ENCODE measurements around the gene ZAP70. TPM values are rescaled to one million over a fixed set of nuclear protein-coding genes. Genes with fewer than 3 reads are reported as not detected.
A peak's percentile ranks its signal among the peaks of the same experiment; 100 is the strongest.

ZAP70 gene
- total RNA-seq, 2 donors from 2014 or later: 0.86 to 1.4 TPM

DNA sequence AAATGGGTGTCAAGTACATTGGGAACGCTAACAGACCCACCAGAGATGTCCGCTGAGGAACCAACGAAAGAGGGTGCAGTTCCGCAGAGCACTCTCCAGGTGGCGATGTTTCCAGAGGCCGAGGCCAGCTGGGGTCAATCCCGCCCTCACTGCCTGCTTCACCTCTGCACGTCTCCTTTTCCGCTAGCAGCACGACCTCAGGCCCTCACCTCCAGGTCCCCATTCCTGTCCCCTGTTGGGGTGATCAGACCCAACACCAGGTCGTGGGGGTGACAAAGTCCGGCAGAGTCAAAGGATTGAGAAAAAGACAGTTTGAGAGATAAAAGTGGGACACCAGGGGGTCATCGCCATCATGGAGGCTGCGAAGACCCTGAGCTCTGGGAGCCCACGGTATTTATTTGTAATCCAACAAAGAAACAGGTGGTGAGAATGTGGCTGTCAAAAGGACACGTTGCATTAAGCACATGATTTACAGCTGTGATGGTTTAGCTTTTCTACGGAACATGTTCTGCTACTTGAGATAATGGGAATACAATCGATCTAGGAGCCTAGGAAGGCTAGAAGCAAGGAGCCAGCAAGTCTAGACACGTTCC lies 27.3 kb downstream of the ZAP70 start:
- Histone ChIP-seq H3K4me1 (peaks cover 0 to 16% of the 10 kb centered on the region in 2 donors), H3K27me3 (no peaks in the 10 kb centered on the region), H3K4me3 (no peak overlapping the region), H3K36me3 (no peaks in the 10 kb centered on the region), H3K9me3 (no peaks in the 10 kb centered on the region), H3K27ac (no peak overlapping the region)
- TF ChIP-seq, protein P1, sequence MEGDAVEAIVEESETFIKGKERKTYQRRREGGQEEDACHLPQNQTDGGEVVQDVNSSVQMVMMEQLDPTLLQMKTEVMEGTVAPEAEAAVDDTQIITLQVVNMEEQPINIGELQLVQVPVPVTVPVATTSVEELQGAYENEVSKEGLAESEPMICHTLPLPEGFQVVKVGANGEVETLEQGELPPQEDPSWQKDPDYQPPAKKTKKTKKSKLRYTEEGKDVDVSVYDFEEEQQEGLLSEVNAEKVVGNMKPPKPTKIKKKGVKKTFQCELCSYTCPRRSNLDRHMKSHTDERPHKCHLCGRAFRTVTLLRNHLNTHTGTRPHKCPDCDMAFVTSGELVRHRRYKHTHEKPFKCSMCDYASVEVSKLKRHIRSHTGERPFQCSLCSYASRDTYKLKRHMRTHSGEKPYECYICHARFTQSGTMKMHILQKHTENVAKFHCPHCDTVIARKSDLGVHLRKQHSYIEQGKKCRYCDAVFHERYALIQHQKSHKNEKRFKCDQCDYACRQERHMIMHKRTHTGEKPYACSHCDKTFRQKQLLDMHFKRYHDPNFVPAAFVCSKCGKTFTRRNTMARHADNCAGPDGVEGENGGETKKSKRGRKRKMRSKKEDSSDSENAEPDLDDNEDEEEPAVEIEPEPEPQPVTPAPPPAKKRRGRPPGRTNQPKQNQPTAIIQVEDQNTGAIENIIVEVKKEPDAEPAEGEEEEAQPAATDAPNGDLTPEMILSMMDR (IDR thresholded peaks at IDR 0.05): peak; percentile 57 to 65
- no peak for DNase-seq (ENCODE audit: low spot score)

DNA sequence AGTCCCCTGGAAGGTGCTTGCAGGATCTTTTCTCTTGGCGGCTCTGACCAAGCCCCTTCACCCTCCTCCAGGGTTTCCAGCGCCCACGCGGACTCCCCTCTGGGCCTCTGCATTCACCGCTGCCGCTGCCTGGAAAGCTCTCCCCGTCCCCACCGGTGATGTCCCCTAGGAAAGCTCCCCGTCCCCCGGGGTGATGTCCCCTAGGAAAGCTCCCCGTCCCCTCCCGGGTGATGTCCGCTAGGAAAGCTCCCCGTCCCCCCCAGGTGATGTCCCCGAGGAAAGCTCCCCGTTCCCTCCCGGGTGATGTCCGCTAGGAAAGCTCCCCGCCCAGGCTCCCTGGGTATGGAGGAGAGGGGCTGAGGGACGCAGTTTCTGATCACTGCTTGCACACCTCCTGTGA lies 27.9 kb downstream of the ZAP70 start:
- Histone ChIP-seq H3K27ac (no peak overlapping the region), H3K36me3 (no peaks in the 10 kb centered on the region), H3K9me3 (no peaks in the 10 kb centered on the region), H3K4me3 (no peak overlapping the region), H3K27me3 (no peaks in the 10 kb centered on the region), H3K4me1 (peaks cover 0 to 16% of the 10 kb centered on the region in 2 donors)
- DNase-seq (ENCODE audit: low spot score): no peak
- TF ChIP-seq, protein P1 (IDR thresholded peaks at IDR 0.05): no peak

DNA sequence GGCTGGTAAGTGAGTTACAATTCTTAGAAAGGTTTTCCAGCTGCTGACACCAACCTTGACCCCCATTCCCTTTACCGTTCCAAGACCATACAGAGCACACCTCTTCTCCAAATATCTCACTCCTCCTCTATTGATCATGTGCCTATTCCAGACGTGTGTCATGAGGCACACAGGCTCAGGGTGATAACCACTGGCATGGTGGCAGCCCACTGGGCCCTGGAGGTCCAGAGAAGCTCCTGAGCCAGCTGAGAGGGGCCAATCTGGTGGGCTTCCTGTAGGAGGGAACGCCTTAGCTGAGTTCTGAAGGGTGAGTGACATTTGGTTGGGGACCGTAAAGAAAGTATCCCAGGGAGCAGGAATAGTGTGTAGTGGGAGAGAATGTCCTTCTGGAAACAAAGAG lies 28.3 kb downstream of the ZAP70 start:
- DNase-seq (ENCODE audit: low spot score): no peak
- Histone ChIP-seq H3K4me1 (peaks cover 0 to 19% of the 10 kb centered on the region in 2 donors), H3K27me3 (no peaks in the 10 kb centered on the region), H3K9me3 (no peaks in the 10 kb centered on the region), H3K36me3 (no peaks in the 10 kb centered on the region), H3K27ac (peak overlapping the region in 1 of 2 donors; percentile 57), H3K4me3 (no peak overlapping the region)
- TF ChIP-seq, protein P1 (IDR thresholded peaks at IDR 0.05): no peak

DNA sequence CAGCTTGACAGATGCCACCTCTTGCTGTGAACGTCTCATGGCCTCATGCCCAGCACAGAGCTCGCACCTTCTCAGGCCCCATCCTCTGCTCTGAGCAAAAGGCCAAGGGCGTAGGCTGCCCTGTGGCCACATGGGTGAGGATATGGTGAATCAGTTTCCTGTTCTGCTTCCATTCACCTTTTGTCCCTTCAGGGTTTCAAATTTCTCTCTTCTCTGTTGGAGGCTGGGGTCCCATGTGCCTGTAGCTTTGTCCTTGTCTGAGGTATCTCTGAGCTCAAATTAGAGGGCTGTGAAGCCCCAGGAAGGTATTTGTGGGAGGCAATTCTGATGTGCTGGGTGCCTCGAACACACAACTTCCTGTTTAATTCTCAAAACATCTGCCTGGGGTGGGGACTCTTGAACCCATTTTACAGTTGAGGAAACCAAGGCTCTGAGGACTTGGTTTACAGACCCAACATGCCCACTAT lies 29.0 kb downstream of the ZAP70 start:
- Histone ChIP-seq H3K4me1 (peaks cover 0 to 26% of the 10 kb centered on the region in 2 donors), H3K27me3 (no peaks in the 10 kb centered on the region), H3K36me3 (no peaks in the 10 kb centered on the region), H3K9me3 (no peaks in the 10 kb centered on the region), H3K4me3 (no peak overlapping the region), H3K27ac (peak overlapping the region; percentile 57)
- DNase-seq (ENCODE audit: low spot score): no peak
- TF ChIP-seq, protein P1 (IDR thresholded peaks at IDR 0.05): no peak

DNA sequence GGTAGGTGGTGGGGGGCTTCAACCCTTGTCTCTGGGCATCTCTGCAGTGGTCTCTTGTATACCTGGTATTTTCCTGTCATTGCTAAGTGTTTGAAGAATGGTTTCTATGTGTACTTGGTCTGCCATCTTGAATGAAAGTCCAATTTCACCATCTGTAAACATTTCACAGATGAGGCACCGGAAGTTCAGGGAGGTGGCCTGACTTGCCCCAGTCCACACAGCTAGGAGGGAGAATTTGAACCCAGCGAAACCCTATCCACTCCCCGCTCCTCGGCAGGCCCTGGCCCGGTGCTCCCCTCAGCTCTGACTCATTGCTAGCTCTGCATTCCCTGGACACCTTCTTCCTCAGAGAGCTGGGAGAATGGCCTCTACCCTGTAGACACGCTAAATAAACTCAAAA lies 30.5 kb downstream of the ZAP70 start:
- H3K9me3 ChIP-seq: no peaks in the 10 kb centered on the region
- peaks cover 0 to 36% of the 10 kb centered on the region in 2 donors for H3K4me1 ChIP-seq
- no peaks in the 10 kb centered on the region for H3K27me3 ChIP-seq
- TF ChIP-seq, protein P1 (IDR thresholded peaks at IDR 0.05): no peak
- H3K36me3 ChIP-seq: no peaks in the 10 kb centered on the region
- DNase-seq (ENCODE audit: low spot score): no peak
- no peak overlapping the region for H3K27ac ChIP-seq
- no peak overlapping the region for H3K4me3 ChIP-seq

Data from right atrium auricular region (tissue), 2 donors.